ENCODE results near the gene MOV10L1.

The MOV10L1 gene

DNA sequence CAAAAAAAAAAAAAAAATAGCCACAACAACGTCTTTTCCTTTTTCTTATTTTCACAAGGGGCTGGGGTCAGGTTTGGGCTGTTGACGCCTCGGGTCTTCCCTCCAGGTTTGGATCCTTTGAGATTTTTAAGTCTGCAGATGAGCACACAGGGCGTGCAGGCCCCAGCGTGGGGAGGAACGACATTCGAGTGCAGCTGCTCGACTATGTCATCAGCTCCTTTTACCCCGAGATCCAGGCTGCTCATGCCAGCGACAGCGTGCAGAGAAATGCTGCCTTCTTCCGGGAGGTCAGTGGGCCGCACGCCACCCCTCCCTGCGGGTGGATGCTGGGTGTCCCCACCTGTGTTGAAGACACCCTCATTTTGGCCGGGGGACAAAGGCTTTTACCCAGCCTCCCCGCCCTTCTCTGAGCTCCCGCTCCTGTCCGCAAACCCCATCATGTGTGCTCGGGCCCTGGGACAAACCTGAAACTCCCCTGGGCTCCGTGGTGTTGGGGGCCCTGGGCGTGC is 118.7 kb downstream of the MOV10L1 start:
- no peak for DNase-seq

DNA sequence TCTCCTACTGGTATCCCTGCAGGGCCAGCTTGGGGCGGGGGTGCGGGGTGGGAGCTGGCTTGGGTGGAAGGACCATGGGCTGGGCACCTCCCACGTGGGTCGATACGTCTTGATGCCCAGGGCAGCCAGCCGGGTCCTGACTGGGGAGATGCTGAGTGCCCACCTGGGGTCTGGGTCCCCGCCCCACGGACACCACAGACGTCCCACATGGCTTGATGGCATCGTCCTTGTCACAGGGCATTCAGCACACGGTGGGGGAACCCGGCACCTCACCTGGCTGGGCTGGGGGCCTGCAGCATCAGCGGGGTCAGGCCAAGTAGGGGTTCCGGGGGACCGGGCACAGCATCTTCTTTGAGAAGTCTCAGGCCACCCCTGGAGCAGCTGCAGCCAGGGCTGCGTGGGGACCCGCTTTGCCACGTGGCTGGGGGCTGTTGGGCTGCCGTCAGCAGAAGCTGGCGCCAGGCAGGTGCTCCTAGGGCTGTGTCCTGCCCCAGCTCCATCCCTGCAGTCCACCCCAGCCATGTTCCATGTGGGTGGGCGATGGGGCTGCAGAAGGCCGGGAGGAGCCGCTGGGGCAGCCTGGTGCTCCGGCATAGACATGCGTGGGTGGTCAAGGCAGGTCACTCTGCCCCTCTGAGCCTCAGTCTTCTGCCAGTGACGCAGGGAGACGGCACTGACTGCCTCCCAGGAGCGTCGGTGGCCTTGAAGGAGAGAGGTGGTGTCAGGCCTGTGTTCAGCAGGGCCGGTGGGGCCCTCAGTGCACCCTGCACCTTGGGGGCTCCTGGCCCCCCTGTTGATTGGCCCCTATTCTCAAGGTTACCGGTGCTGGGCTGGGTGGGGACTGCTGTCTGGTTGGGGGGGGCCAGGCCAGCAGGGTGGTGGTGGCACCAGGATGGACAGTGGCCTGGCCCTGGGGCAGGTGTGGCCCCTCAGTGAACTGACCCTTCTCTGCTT is 119.4 kb downstream of the MOV10L1 start:
- DNase-seq, result no peak

DNA sequence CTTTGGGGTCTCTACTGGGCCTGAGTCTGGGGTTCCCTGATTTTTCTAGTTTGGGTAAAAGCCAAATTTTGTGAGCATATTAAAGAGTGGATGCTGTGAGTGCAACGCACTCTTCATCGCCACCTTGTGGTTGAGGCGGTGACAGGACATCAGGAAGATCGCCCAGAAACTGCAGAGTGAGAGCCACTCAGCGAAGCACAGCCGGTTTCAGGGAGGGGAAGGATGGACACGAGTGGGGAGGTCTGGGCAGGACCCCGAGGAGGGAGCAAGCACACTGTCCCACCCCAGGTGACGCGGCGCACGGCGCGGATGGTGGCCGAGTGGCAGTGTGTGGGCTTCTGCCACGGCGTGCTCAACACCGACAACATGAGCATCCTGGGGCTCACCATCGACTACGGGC is 120.1 kb downstream of the MOV10L1 start:
- no peak for DNase-seq

- no peak for DNase-seq
Observed at GRCh38 chr22:50210378-50211139, 120.8 kb downstream of the MOV10L1 start.

DNA sequence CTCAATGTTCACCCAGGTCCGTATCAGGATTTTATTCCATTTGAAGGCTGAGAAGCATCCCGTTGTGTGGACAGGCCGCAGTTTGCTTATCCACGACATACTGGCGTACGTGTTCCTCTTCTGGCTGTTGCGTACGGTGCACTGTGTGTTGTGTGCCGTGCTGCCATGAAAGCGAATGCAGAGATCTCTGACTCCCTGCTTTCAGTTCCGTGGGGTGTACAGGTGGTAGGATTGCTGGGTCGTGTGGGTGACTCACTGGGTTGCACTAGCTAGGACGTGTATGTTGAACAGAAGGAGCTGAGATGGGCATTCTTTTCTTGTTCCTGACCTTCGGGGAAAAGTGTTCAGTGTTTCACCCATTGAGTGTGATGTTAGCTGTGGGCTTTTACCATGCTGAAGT is 121.3 kb downstream of the MOV10L1 start:
- no peak for DNase-seq

Measured in NCI-H774 (cell line).